NCI-H2107 treated with DMSO at 0.1 percent for 48 hours (cell line): ENCODE data around the gene SUPT6H.

Experiments
- DNase-seq: peaks from one replicate; lab custom pipeline; 2025; ENCODE audit not compliant: unreplicated experiment; lab: John Stamatoyannopoulos, UW

Gene SUPT6H

GRCh38 chr17:28700830-28701492, 39.0 kb downstream of the SUPT6H start:
- DNase-seq = no peak

GRCh38 chr17:28702026-28702751, 40.2 kb downstream of the SUPT6H start:
- DNase-seq = no peak

DNA sequence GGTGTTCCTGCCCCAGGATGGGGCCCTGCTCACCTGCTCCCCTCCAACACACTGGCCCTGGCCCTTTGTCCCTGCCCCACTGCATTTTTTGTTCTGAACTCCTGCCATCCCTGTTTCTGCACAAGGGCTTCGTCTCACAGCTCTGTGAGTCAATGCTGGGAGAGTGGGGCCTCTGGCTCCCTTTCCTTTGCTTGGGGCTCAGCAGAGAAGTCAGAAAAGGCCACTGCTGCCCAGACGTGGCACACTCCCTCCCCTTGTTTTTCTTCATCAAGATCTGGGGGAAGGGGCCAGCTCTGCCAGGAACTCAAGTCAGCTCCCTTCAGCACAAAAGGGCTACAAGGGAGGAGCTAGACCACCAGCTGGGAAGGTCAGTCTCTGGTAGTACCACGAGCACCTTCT, 40.7 kb downstream of the SUPT6H start:
- DNase-seq = no peak

GRCh38 chr17:28703552-28704218, 41.7 kb downstream of the SUPT6H start:
- no peak for DNase-seq

DNA sequence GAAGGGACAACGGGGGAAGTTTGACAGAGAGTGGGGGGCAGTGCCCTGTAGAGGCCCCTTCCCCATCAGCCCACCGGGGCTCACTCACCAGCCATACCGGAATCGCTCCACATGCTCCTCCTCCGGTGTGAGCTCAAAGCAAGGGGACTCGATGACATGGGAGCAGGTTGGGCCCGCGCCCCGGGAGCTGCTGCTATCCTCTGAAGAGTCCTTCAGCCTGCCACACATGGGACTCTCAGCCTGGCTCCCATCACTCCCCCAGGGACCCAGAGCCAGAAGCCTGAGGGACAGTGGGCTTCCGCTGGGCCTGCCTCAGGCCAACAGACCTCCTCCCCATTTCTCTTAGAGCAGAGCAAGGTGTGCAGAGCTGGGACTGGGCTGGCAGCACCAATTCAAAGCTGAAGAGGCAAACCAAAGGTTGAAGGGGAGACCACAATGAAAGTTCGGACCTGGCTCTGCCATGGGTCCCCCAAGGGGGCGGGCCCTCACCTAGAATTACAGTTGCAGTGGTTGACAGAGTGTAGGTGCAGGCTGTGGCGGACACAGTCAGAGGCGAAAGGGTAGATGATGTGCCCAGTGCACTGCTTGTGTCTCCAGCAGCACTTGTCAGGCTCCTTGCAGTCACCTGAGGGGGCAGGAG, 42.3 kb downstream of the SUPT6H start:
- DNase-seq = no peak

DNA sequence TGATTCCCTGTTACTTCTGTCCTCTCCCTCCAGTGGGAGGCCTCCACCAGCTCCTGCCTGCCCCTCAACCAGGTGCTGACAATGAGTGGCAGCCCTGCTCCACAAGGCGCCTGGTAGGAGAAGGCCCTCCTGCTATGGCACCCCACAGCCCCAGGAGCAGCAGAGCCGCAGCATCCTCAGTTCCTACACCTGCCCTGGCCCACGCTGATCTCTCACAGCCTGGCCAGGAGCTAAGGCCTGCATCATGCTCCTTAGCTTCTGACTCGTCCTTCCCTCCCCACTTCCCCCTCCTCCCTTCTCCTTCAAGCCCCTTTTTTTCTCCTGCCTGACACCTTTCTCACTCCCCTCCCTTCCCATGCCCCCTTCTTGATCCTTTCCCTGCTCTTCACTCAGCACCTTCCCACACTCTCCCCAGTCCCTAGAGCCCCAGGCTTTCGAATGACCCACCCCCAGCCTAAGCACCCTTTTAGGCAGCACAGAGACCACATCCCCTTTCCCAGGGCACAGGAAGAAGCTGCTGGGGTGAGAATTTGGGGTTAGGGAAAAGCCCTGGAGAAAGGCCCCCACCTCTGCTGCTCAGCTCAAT, 43.2 kb downstream of the SUPT6H start:
- DNase-seq = no peak

GRCh38 chr17:28705728-28706334, 43.8 kb downstream of the SUPT6H start:
- no peak for DNase-seq

GRCh38 chr17:28706471-28707338, 44.7 kb downstream of the SUPT6H start:
- DNase-seq = no peak

DNA sequence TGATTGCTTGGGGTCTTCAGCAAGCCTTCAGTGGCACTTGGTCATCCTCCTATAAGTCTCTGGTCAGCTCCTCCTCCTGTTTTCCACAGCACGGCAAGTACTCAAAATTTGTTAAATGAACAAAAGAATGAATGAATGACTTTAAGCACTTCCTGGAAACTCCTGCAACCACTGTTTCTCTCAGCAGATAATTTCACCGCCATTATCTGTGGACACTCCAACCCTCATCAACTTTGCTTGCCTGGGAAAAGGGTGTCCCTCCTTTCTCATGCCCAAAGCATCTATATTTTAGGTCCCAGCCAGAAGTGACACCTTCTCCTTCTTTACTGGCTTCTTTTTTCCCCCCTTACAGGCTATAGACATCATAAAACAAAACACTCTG, 45.3 kb downstream of the SUPT6H start:
- DNase-seq = no peak

- peak; percentile 67 for DNase-seq
Observed at GRCh38 chr17:28710861-28711722, 49.1 kb downstream of the SUPT6H start.

DNA sequence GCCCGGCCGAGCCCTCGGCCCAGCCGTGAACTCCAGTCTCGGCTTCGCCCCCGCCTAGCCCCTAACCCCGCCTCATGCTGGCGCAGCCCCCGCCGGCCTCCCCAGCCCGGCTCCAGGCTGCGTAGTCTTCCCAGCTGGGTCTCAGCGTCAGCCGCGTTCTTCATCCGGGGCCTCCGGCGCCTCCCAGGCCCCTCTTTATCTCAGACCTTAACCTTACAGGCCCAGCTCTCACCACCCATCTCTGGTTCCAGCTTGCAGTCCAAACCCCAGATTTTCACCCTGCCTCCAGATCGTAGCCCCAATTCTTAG, 49.7 kb downstream of the SUPT6H start, which contains the start of gene PROCA1:
TSS of gene PROCA1 (minus strand) at position 166 of the 309 bp plus-strand sequence. CDS start 228 bp downstream, outside the sequence.
- no peak for DNase-seq

GRCh38 chr17:28712032-28712704, 50.2 kb downstream of the SUPT6H start:
- no peak for DNase-seq

DNA sequence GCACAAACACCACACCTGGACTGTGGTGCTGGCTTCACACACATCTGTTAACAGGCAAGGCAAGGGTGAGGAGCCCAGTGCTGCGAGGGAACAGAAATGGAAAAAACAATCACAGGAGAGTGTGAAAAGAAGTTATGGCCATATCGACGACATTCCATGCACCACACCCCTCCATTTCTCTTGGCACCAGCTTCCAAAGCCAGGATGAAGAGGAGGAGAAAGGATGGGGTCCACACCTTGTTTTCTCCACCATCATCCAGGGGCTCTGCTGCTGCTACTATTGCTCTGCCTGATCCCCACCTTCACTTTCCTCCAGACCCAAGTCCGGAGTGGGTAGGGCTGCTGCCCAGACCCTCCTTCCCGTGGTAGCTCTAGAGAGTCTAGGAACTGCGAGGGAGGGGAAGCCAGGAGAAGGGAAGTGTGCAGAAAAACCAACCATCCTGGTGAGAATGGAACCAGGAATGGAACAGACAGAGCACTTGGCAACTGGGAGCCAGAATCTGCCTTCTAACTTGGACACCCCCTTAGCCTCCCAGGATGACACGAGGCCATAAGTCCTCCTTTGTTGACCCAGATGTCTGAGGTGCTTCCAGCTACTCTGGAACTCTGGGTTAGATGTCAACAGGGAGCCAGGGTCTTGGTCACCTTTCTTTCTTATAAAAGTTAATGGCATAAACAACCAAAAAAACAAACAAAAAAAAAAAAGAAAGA, 50.9 kb downstream of the SUPT6H start:
- DNase-seq = no peak

DNA sequence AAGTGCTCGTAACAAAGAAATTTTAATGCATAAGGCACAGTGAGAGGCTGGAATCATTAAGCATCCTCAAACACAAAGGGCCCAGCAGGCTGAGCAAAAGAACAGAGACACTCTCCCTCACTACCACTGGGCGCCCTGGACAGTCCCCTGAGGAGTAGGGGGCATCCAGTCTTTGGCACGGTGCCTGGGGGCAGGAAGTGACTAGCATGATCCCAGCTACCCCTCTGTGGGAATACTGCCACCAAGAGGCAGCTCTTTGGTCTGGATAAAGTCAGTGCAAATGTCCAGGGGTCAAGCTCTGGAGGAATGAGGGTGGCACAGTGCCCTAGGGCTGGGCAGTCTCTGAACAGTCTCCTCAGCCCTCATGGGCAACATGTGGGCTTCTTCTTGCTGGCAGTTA, 52.3 kb downstream of the SUPT6H start:
- no peak for DNase-seq

- DNase-seq = no peak
Observed at GRCh38 chr17:28715217-28715616, 53.2 kb downstream of the SUPT6H start.

- no peak for DNase-seq
Observed at GRCh38 chr17:28716740-28717577, 55.0 kb downstream of the SUPT6H start.
